CD4-positive, alpha-beta T cell (primary cell): Measurements from ENCODE around the gene MGAT5. TPM values are rescaled to one million over a fixed set of nuclear protein-coding genes. Genes with fewer than 3 reads are reported as not detected.
A peak's percentile ranks its signal among the peaks of the same experiment; 100 is the strongest.

Source experiments
- ATAC-seq: fragments of 200-7000 bp; cut with Tn5 transposase; one replicate; pipeline ENCODE4 v1.10.0; 2022; ENCODE audit warnings: mild to moderate bottlenecking; ENCODE audit not compliant: poor library complexity
- CTCF ChIA-PET: fragments of 350-600 bp; sonication (Branson Sonifier 250); formaldehyde crosslinking; loops from one replicate; lab custom pipeline; 2021; ENCODE audit warnings: antibody characterized with exemption, inconsistent platforms; lab: Charles Lee
- POLR2A ChIA-PET: fragments of 350-600 bp; sonication (Branson Sonifier 250); formaldehyde crosslinking; loops from one replicate; lab custom pipeline; 2021; ENCODE audit warnings: antibody characterized with exemption, inconsistent platforms; lab: Charles Lee
- DNase-seq, 14 experiments: peaks; one replicate each; pipeline ENCODE4 v3.0.0-alpha.2; 2013 to 2020; ENCODE audit warnings: mixed read lengths in 2 of 14
- H3K27ac ChIP-seq, 2 donors: one replicate each; pipeline versions ENCODE4 v1.5.1 to v1.7.0; 2013; ENCODE audit warnings: low read length in 2 of 2, low read depth in 1 of 2, mild to moderate bottlenecking in 1 of 2
- H3K27me3 ChIP-seq, 2 experiments: 1 replicate in 1 of 2; 2 replicates in 1 of 2; pipeline versions ENCODE4 v1.6.1 to v1.7.0; 2013; ENCODE audit warnings: low read length in 2 of 2, control low read depth in 1 of 2, mild to moderate bottlenecking in 1 of 2, moderate library complexity in 1 of 2; ENCODE audit not compliant: insufficient read depth in 2 of 2, control insufficient read depth in 1 of 2
- H3K36me3 ChIP-seq: one replicate; pipeline ENCODE4 v1.6.1; 2013; ENCODE audit warnings: low read length, control low read depth; ENCODE audit not compliant: insufficient read depth
- H3K4me1 ChIP-seq: one replicate; pipeline ENCODE4 v1.6.1; 2013; ENCODE audit warnings: low read length, control low read depth; ENCODE audit not compliant: insufficient read depth
- H3K4me3 ChIP-seq: one replicate; pipeline ENCODE4 v1.5.1; 2013; ENCODE audit warnings: mild to moderate bottlenecking, low read length, moderate library complexity
- H3K9me3 ChIP-seq, 2 experiments: 1 replicate in 1 of 2; 2 replicates in 1 of 2; pipeline versions ENCODE4 v1.6.1 to v1.7.0; 2013; ENCODE audit warnings: low read length in 2 of 2, mild to moderate bottlenecking in 2 of 2, control low read depth in 1 of 2, moderate library complexity in 1 of 2; ENCODE audit not compliant: control insufficient read depth in 1 of 2, insufficient read depth in 1 of 2
- H3K27ac Mint-ChIP-seq: one replicate; pipeline ENCODE4 v1.8.0; 2020; ENCODE audit warnings: mixed read lengths
- H3K27me3 Mint-ChIP-seq: one replicate; pipeline ENCODE4 v1.8.0; 2021; ENCODE audit warnings: mixed read lengths
- H3K36me3 Mint-ChIP-seq: one replicate; pipeline ENCODE4 v1.8.0; 2021; ENCODE audit warnings: low read depth, mixed read lengths
- H3K4me1 Mint-ChIP-seq: one replicate; pipeline ENCODE4 v1.8.0; 2021; ENCODE audit warnings: low read depth, mixed read lengths
- H3K4me3 Mint-ChIP-seq: one replicate; pipeline ENCODE4 v1.8.0; 2020; ENCODE audit warnings: mild to moderate bottlenecking, mixed read lengths
- H3K9me3 Mint-ChIP-seq: one replicate; pipeline ENCODE4 v1.8.0; 2020; ENCODE audit warnings: mixed read lengths
- intact Hi-C, 2 experiments: fragments of 100-400 bp; cut with DNase I in 1 of 2; cut with micrococcal nuclease in 1 of 2; formaldehyde crosslinking; loops; one replicate each; pipeline versions ENCODE4 v1.15.1 to v1.9.0; 2023 to 2025; cut with DNase I, micrococcal nuclease
- total RNA-seq, 174 experiments: library from RNA in 2 of 174; stranded (reverse) in 2 of 174; gene quantifications; one replicate each; pipeline ENCODE4 v1.2.3 and lab custom pipeline; 2021 to 2026
- TF ChIP-seq, protein P1 (sequence below): fragments of 200-600 bp; IDR thresholded peaks from one replicate; pipeline ENCODE4 v1.8.0; 2022; ENCODE audit warnings: antibody characterized with exemption, mild to moderate bottlenecking

Gene MGAT5
- total RNA-seq, 2 experiments from 2014 or later: 77.5 to 77.8 TPM

DNA sequence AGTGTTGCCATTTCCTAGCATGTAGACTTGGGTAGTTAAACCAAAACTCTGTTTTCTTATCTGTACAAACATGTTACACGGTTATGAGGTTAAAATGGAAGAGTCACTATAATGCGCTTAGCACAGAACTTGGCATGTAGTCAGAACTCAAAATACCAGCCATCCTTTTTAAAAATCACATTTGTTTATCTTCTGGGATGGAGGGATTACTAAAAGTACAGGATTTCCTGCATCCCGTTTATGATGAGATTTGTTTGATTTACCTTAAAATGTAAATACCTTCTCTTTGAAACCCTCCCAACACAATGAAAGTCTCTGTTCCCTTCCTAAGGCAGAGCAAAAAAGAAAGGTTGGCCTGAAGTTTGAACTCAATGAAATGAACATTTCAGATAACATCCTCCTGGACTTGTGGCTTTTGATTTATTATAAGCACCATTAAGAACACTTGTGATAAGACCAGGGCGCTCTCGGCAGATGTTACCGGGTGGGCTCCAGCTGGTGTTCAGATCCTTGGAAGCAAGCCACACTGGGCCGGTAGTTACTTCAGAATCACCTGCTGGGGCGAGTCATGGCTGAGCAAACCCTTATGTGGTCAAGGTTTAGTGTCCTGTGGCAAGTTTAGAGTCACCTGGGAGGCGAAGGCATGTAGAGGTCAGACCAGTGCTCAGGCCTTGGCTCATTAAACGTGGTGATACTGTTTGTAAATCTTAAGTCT lies 105.7 kb downstream of the MGAT5 start:
- no peak overlapping the region for H3K27ac Mint-ChIP-seq
- H3K27me3 ChIP-seq: no peaks in the 10 kb centered on the region
- no peak for DNase-seq
- H3K27me3 Mint-ChIP-seq: no peaks in the 10 kb centered on the region
- ChIA-PET POLR2A (no interaction called here), CTCF (no interaction called here)
- H3K9me3 Mint-ChIP-seq: no peaks in the 10 kb centered on the region
- no peak overlapping the region for H3K4me3 ChIP-seq
- no peak for ATAC-seq
- H3K4me1 ChIP-seq: no peaks in the 10 kb centered on the region
- H3K36me3 Mint-ChIP-seq: peaks cover 84% of the 10 kb centered on the region
- intact Hi-C loops: no loop called here
- TF ChIP-seq, protein P1, sequence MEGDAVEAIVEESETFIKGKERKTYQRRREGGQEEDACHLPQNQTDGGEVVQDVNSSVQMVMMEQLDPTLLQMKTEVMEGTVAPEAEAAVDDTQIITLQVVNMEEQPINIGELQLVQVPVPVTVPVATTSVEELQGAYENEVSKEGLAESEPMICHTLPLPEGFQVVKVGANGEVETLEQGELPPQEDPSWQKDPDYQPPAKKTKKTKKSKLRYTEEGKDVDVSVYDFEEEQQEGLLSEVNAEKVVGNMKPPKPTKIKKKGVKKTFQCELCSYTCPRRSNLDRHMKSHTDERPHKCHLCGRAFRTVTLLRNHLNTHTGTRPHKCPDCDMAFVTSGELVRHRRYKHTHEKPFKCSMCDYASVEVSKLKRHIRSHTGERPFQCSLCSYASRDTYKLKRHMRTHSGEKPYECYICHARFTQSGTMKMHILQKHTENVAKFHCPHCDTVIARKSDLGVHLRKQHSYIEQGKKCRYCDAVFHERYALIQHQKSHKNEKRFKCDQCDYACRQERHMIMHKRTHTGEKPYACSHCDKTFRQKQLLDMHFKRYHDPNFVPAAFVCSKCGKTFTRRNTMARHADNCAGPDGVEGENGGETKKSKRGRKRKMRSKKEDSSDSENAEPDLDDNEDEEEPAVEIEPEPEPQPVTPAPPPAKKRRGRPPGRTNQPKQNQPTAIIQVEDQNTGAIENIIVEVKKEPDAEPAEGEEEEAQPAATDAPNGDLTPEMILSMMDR: no peak
- H3K4me1 Mint-ChIP-seq: no peaks in the 10 kb centered on the region
- H3K36me3 ChIP-seq: peaks cover 58% of the 10 kb centered on the region
- no peak overlapping the region for H3K4me3 Mint-ChIP-seq
- H3K27ac ChIP-seq: no peak overlapping the region
- no peaks in the 10 kb centered on the region for H3K9me3 ChIP-seq

DNA sequence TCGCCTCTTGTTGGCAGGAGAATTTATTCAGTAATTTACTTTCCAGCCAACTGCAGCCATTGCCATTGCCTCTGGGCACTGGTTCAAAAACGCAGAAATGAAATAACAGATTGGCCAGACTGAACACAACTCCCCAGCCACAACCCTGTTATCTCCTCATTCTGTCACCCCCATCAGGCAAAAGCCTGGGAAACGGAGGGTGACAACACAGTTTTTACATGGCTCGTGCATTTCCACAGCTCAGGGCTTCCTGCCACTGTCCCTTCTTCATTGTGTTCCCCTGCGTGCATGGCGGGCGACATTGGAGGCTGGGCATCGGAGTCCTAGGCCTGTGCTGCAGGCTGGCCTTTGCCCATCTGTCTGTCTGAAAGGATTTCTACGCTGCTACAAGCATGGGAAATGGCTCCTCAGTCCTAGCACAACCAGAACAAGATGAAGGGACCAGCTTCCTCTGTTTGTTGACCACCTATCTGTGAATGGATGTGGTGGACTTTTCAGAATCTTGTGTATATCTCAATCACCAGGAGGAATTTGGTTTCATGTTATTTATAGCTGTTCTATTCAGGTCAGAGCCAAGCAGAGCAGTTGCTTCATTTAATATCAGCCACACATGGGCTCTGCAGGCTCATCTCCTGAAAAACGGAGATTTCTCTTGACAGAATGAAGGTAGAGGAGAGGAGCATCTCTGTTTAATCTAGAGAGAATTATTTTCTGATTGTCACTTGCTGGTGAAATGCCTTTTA lies 107.0 kb downstream of the MGAT5 start:
- DNase-seq: no peak
- CTCF ChIA-PET: no interaction called here
- no peaks in the 10 kb centered on the region for H3K27me3 Mint-ChIP-seq
- peaks cover 4% of the 10 kb centered on the region for H3K4me1 ChIP-seq
- ATAC-seq: no peak
- POLR2A ChIA-PET: no interaction called here
- H3K36me3 Mint-ChIP-seq: peaks cover 82% of the 10 kb centered on the region
- H3K27me3 ChIP-seq: no peaks in the 10 kb centered on the region
- no peaks in the 10 kb centered on the region for H3K9me3 Mint-ChIP-seq
- no peak overlapping the region for H3K4me3 Mint-ChIP-seq
- peaks cover 9% of the 10 kb centered on the region for H3K4me1 Mint-ChIP-seq
- intact Hi-C loops: no loop called here
- no peaks in the 10 kb centered on the region for H3K9me3 ChIP-seq
- TF ChIP-seq, protein P1: no peak
- no peak overlapping the region for H3K4me3 ChIP-seq
- peaks cover 66% of the 10 kb centered on the region for H3K36me3 ChIP-seq
- no peak overlapping the region for H3K27ac ChIP-seq
- H3K27ac Mint-ChIP-seq: no peak overlapping the region

DNA sequence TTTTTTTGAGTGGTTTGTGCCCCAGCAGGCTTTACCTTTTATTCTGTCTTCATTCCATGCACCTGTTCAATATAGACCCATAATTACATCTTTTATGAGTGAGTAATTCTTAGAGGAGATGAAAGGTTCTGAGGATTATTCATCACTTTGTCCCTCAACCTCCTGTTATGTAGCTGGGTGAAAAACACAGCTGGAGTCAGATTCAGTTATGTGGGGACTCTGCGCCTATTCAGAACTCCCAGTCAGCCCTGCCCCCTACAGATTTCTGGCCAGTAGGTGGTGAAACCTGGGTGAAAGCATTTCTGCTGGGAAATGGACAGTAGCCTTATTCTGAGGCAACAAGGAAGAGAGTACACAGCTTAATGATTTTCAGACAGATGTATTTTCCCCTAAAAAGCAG lies 107.8 kb downstream of the MGAT5 start:
- TF ChIP-seq, protein P1: no peak
- H3K4me3 ChIP-seq: no peak overlapping the region
- CTCF ChIA-PET: no interaction called here
- Mint-ChIP-seq H3K4me1 (peaks cover 16% of the 10 kb centered on the region), H3K36me3 (peaks cover 81% of the 10 kb centered on the region), H3K27ac (peak overlapping the region; percentile 42), H3K4me3 (no peak overlapping the region), H3K9me3 (no peaks in the 10 kb centered on the region), H3K27me3 (no peaks in the 10 kb centered on the region)
- H3K27ac ChIP-seq: no peak overlapping the region
- ATAC-seq: no peak
- POLR2A ChIA-PET: no interaction called here
- intact Hi-C loops: no loop called here
- H3K36me3 ChIP-seq: peaks cover 63% of the 10 kb centered on the region
- no peaks in the 10 kb centered on the region for H3K27me3 ChIP-seq
- DNase-seq: no peak
- H3K9me3 ChIP-seq: no peaks in the 10 kb centered on the region
- peaks cover 8% of the 10 kb centered on the region for H3K4me1 ChIP-seq
